Measurements from ENCODE around the gene ODF2. TPM values are rescaled to one million over a fixed set of nuclear protein-coding genes. Genes with fewer than 3 reads are reported as not detected.

Gene ODF2
- total and polyA plus RNA-seq, 2 of the 13 experiments (the other 11 are each of a cell fraction or from before 2014, with no cell fraction given): 9.8 to 31.3 TPM

DNA sequence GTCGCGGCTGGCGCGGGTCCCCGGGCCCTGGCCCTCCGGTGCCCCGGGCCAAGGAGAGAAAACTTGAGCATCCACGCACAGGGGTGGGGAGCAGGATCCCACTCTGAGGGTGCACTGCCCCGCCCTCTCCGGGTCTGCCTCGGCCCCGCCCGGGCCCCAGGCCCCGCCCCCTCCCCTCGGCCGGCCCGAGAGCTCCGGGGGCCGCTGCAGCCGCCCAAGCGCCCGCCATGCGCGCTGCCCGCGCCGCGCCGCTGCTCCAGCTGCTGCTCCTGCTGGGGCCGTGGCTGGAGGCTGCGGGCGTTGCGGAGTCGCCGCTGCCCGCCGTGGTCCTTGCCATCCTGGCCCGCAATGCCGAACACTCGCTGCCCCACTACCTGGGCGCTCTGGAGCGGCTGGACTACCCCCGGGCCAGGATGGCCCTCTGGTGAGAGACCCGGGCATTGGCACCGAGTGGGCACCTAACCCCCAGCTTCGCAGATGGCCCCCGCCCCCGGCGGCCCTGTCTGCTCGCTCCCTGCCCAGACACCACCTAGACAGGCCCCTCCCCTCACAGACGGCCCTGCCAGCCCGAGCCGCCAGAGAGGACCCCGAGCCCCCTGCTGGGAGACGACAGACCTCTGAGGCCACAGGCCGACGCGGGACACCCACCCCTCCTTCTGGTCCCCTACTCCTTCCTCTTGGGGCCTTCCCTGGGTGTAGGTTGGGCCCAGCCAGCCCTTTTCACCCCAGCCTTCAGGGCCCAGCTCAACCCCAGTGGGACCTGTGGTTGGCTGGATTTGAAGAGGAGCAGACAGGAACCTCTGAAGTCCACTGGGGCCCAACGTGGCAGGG lies 34.9 kb upstream of the ODF2 start, which contains the start of gene CERCAM (continued):
- TF ChIP-seq, protein P1, sequence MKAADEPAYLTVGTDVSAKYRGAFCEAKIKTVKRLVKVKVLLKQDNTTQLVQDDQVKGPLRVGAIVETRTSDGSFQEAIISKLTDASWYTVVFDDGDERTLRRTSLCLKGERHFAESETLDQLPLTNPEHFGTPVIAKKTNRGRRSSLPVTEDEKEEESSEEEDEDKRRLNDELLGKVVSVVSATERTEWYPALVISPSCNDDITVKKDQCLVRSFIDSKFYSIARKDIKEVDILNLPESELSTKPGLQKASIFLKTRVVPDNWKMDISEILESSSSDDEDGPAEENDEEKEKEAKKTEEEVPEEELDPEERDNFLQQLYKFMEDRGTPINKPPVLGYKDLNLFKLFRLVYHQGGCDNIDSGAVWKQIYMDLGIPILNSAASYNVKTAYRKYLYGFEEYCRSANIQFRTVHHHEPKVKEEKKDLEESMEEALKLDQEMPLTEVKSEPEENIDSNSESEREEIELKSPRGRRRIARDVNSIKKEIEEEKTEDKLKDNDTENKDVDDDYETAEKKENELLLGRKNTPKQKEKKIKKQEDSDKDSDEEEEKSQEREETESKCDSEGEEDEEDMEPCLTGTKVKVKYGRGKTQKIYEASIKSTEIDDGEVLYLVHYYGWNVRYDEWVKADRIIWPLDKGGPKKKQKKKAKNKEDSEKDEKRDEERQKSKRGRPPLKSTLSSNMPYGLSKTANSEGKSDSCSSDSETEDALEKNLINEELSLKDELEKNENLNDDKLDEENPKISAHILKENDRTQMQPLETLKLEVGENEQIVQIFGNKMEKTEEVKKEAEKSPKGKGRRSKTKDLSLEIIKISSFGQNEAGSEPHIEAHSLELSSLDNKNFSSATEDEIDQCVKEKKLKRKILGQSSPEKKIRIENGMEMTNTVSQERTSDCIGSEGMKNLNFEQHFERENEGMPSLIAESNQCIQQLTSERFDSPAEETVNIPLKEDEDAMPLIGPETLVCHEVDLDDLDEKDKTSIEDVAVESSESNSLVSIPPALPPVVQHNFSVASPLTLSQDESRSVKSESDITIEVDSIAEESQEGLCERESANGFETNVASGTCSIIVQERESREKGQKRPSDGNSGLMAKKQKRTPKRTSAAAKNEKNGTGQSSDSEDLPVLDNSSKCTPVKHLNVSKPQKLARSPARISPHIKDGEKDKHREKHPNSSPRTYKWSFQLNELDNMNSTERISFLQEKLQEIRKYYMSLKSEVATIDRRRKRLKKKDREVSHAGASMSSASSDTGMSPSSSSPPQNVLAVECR (CRISPR knock-in tag; IDR thresholded peaks at IDR 0.05; ENCODE audit: borderline replicate concordance): peak; percentile 64; the same call in 1 of the 2 replicates
- TF ChIP-seq TBL1XR1 (IDR thresholded peaks at IDR 0.05; ENCODE audit: borderline replicate concordance, low read length, partially characterized antibody) (no peak), RFX5 (IDR thresholded peaks at IDR 0.05; ENCODE audit: low read depth, low read length) (no peak), ZKSCAN1 (IDR thresholded peaks at IDR 0.05; ENCODE audit: low read length) (no peak), FOSL2 (CRISPR knock-in tag; IDR thresholded peaks at IDR 0.05) (0 out of 2 replicates have a peak, but pooled peaks have one; percentile 15), HDAC6 (IDR thresholded peaks at IDR 0.05; ENCODE audit: low read depth, low read length) (no peak), SOX13 (IDR thresholded peaks at IDR 0.05) (no peak), SOX13 (CRISPR knock-in tag; conservative IDR thresholded peaks at IDR 0.05 in 1 of 2, IDR thresholded peaks at IDR 0.05 in 1 of 2) (no peak), ZNF672 (CRISPR knock-in tag; IDR thresholded peaks at IDR 0.05) (no peak), ZNF33B (CRISPR knock-in tag; IDR thresholded peaks at IDR 0.05) (no peak), ZNF800 (CRISPR knock-in tag; IDR thresholded peaks at IDR 0.05) (no peak), ZFP90 (CRISPR knock-in tag; IDR thresholded peaks at IDR 0.05; ENCODE audit: borderline replicate concordance) (0 out of 2 replicates have a peak, but pooled peaks have one; percentile 11), SMARCE1 (IDR thresholded peaks at IDR 0.05; ENCODE audit: borderline replicate concordance) (no peak), NRL (CRISPR knock-in tag; IDR thresholded peaks at IDR 0.05; ENCODE audit: borderline replicate concordance) (no peak), KLF11 (CRISPR knock-in tag; IDR thresholded peaks at IDR 0.05) (no peak), ISL2 (CRISPR knock-in tag; IDR thresholded peaks at IDR 0.05) (no peak), ATF3 (CRISPR knock-in tag; IDR thresholded peaks at IDR 0.05) (no peak), ZNF138 (CRISPR knock-in tag; IDR thresholded peaks at IDR 0.05; ENCODE audit: low read depth) (peak; percentile 17; the same call in 1 of the 2 replicates), KLF9 (CRISPR knock-in tag; IDR thresholded peaks at IDR 0.05; ENCODE audit: low read depth) (no peak), SKI (IDR thresholded peaks at IDR 0.05; ENCODE audit: partially characterized antibody) (peak; percentile 88), MAF1 (CRISPR knock-in tag; IDR thresholded peaks at IDR 0.05; ENCODE audit: borderline replicate concordance) (no peak)
- TF ChIP-seq, protein P2, sequence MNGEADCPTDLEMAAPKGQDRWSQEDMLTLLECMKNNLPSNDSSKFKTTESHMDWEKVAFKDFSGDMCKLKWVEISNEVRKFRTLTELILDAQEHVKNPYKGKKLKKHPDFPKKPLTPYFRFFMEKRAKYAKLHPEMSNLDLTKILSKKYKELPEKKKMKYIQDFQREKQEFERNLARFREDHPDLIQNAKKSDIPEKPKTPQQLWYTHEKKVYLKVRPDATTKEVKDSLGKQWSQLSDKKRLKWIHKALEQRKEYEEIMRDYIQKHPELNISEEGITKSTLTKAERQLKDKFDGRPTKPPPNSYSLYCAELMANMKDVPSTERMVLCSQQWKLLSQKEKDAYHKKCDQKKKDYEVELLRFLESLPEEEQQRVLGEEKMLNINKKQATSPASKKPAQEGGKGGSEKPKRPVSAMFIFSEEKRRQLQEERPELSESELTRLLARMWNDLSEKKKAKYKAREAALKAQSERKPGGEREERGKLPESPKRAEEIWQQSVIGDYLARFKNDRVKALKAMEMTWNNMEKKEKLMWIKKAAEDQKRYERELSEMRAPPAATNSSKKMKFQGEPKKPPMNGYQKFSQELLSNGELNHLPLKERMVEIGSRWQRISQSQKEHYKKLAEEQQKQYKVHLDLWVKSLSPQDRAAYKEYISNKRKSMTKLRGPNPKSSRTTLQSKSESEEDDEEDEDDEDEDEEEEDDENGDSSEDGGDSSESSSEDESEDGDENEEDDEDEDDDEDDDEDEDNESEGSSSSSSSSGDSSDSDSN (CRISPR knock-in tag; IDR thresholded peaks at IDR 0.05): peak; percentile 71; the same call in 1 of the 2 replicates

All from HepG2 (cell line).